SK-N-SH (cell line): ENCODE measurements around the gene CD93. TPM values are rescaled to one million over a fixed set of nuclear protein-coding genes. Genes with fewer than 3 reads are reported as not detected.

Experiments used
- CTCF ChIA-PET: fragments of 300-600, 350-600 bp; formaldehyde crosslinking; extraction: SDS; loops from one replicate; lab custom pipeline; 2021; lab: Yijun Ruan, JAX
- POLR2A ChIA-PET: fragments of 350-600 bp; sonication (Branson Sonifier 250); formaldehyde crosslinking; extraction: SDS; loops from one replicate; lab custom pipeline; 2020; ENCODE audit warnings: antibody characterized with exemption, inconsistent platforms; lab: Yijun Ruan, JAX
- DNase-seq: peaks from one replicate; pipeline ENCODE4 v3.0.0; 2012
- H2AFZ ChIP-seq: fragments of 200-600 bp; sonication (generic); 2 replicates; pipeline ENCODE4 v1.8.1; 2016; ENCODE audit warnings: antibody characterized with exemption, mild to moderate bottlenecking, low read depth
- H3F3A ChIP-seq: fragments of 200-600 bp; sonication (generic); replicated peaks from 2 replicates; pipeline ENCODE3; 2016; ENCODE audit warnings: antibody characterized with exemption, mild to moderate bottlenecking; ENCODE audit not compliant: insufficient read depth
- H3K27ac ChIP-seq, 2 experiments: fragments of 200-500 bp in 1 of 2; fragments of 200-600 bp in 1 of 2; sonication (Bioruptor generic) in 1 of 2; sonication (generic), shearing (Covaris generic) in 1 of 2; 2 replicates each; pipeline versions ENCODE4 v1.5.1 to v1.6.1; 2014 to 2016; ENCODE audit warnings: low read depth in 2 of 2, inconsistent platforms in 1 of 2, low read length in 1 of 2, mild to moderate bottlenecking in 1 of 2, mixed read lengths in 1 of 2
- H3K27me3 ChIP-seq: fragments of 200-600 bp; sonication (generic), shearing (Covaris generic); 2 replicates; pipeline ENCODE4 v1.6.1; 2016; ENCODE audit warnings: mixed run types; ENCODE audit not compliant: insufficient read depth
- H3K36me3 ChIP-seq, 2 experiments: fragments of 200-500 bp in 1 of 2; fragments of 200-600 bp in 1 of 2; sonication (Bioruptor generic) in 1 of 2; sonication (generic) in 1 of 2; replicated peaks in 1 of 2; 2 replicates each; pipeline versions ENCODE3 to v1.5.1; 2014 to 2016; ENCODE audit warnings: low read length in 1 of 2, mild to moderate bottlenecking in 1 of 2; ENCODE audit not compliant: insufficient read depth in 2 of 2, control insufficient read depth in 1 of 2
- H3K4me1 ChIP-seq, 2 experiments: fragments of 200-500 bp in 1 of 2; fragments of 200-600 bp in 1 of 2; sonication (Bioruptor generic) in 1 of 2; sonication (generic), shearing (Covaris generic) in 1 of 2; 2 replicates each; pipeline versions ENCODE4 v1.5.1 to v1.6.1; 2014 to 2016; ENCODE audit warnings: low read depth in 1 of 2, low read length in 1 of 2, mixed run types in 1 of 2; ENCODE audit not compliant: insufficient read depth in 2 of 2, control insufficient read depth in 1 of 2
- H3K4me2 ChIP-seq: fragments of 200-600 bp; sonication (generic), shearing (Covaris generic); 2 replicates; pipeline ENCODE4 v1.6.1; 2017; ENCODE audit warnings: mixed run types
- H3K4me3 ChIP-seq, 2 experiments: fragments of 200-500 bp in 1 of 2; fragments of 200-600 bp in 1 of 2; sonication (Bioruptor generic) in 1 of 2; sonication (generic), shearing (Covaris generic) in 1 of 2; 2 replicates each; pipeline versions ENCODE4 v1.5.1 to v1.8.1; 2014 to 2016; ENCODE audit warnings: low read depth in 2 of 2, inconsistent platforms in 1 of 2, low read length in 1 of 2, mild to moderate bottlenecking in 1 of 2, mixed read lengths in 1 of 2, moderate library complexity in 1 of 2
- H3K79me2 ChIP-seq: fragments of 200-600 bp; sonication (generic); 2 replicates; pipeline ENCODE4 v1.8.1; 2017; ENCODE audit warnings: mild to moderate bottlenecking; ENCODE audit not compliant: insufficient read depth
- H3K9ac ChIP-seq: fragments of 200-600 bp; sonication (generic); 2 replicates; pipeline ENCODE4 v1.6.1; 2017; ENCODE audit warnings: mixed run types
- H3K9me2 ChIP-seq: fragments of 200-600 bp; sonication (generic); 2 replicates; pipeline ENCODE4 v1.6.1; 2017; ENCODE audit warnings: mixed run types
- H3K9me3 ChIP-seq: fragments of 200-600 bp; sonication (generic); 2 replicates; pipeline ENCODE4 v1.6.1; 2017; ENCODE audit warnings: mixed run types, mild to moderate bottlenecking, moderate library complexity
- H4K20me1 ChIP-seq: fragments of 200-600 bp; sonication (generic); 2 replicates; pipeline ENCODE4 v1.6.1; 2017; ENCODE audit warnings: mild to moderate bottlenecking, mixed run types; ENCODE audit not compliant: insufficient read depth
- CHD2 ChIP-seq: fragments of 150-350 bp; IDR thresholded peaks from 2 replicates; pipeline ENCODE4 v1.6.1; 2018; ENCODE audit warnings: low read length; ENCODE audit not compliant: partially characterized antibody
- EP300 ChIP-seq, 2 experiments: IDR thresholded peaks; 2 replicates each; pipeline versions ENCODE4 v1.4.0 to v1.6.1; 2012; ENCODE audit warnings: borderline replicate concordance in 1 of 2, low read depth in 1 of 2, low read length in 1 of 2
- FOXJ3 ChIP-seq: sonication (generic); formaldehyde crosslinking; IDR thresholded peaks from 2 replicates; pipeline ENCODE4 v1.5.1; 2020; ENCODE audit warnings: mild to moderate bottlenecking, missing genetic modification reagents
- GABPA ChIP-seq: IDR thresholded peaks from 2 replicates; pipeline ENCODE4 v1.4.0; 2012; ENCODE audit warnings: low read depth, mild to moderate bottlenecking
- GATA2 ChIP-seq: sonication (generic); formaldehyde crosslinking; IDR thresholded peaks from 2 replicates; pipeline ENCODE4 v1.5.0; 2020; ENCODE audit warnings: mild to moderate bottlenecking, missing genetic modification reagents
- JUND ChIP-seq: IDR thresholded peaks from 2 replicates; pipeline ENCODE4 v1.4.0; 2012
- MEF2A ChIP-seq: IDR thresholded peaks from 2 replicates; pipeline ENCODE4 v1.4.0; 2012; ENCODE audit warnings: low read depth, borderline replicate concordance
- MXI1 ChIP-seq: IDR thresholded peaks from 2 replicates; pipeline ENCODE4 v1.6.1; 2012; ENCODE audit warnings: mild to moderate bottlenecking, low read depth, low read length, improper control_type of control experiment
- NFIC ChIP-seq: IDR thresholded peaks from 2 replicates; pipeline ENCODE4 v1.4.0; 2012; ENCODE audit warnings: borderline replicate concordance
- NRF1 ChIP-seq: IDR thresholded peaks from 2 replicates; pipeline ENCODE4 v1.6.1; 2012; ENCODE audit warnings: low read depth, mild to moderate bottlenecking, low read length
- RAD21 ChIP-seq: IDR thresholded peaks from 2 replicates; pipeline ENCODE4 v1.6.1; 2012; ENCODE audit warnings: mild to moderate bottlenecking, low read length
- RCOR1 ChIP-seq: fragments of 150-350 bp; IDR thresholded peaks from 2 replicates; pipeline ENCODE4 v1.6.1; 2017; ENCODE audit warnings: antibody characterized with exemption, low read length
- SIN3A ChIP-seq: IDR thresholded peaks from 2 replicates; pipeline ENCODE4 v1.6.1; 2012; ENCODE audit warnings: low read depth, mild to moderate bottlenecking, low read length, moderate library complexity, borderline replicate concordance
- SMC3 ChIP-seq: IDR thresholded peaks from 2 replicates; pipeline ENCODE4 v1.6.1; 2012; ENCODE audit warnings: low read depth, low read length, improper control_type of control experiment
- TCF12 ChIP-seq: IDR thresholded peaks from 2 replicates; pipeline ENCODE4 v1.4.0; 2012
- WGBS: methylation state at CpG from one replicate; pipeline ENCODE4 v1.1.6; 2017; ENCODE audit warnings: low lambda C conversion rate; 5-methylcytosine and 5-hydroxymethylcytosine counted together
- polyA plus RNA-seq, 3 experiments: library from polyadenylated mRNA; depleted of rRNA; stranded (reverse); fragments of >200 nt; gene quantifications; 2 replicates each; pipeline ENCODE4 v1.2.3, GENCODE V29; 2012
- TF ChIP-seq, protein P1 (sequence below): IDR thresholded peaks from 2 replicates; pipeline ENCODE4 v1.6.1; 2012; ENCODE audit warnings: mild to moderate bottlenecking, low read depth, low read length, moderate library complexity
- TF ChIP-seq, protein P2 (sequence below): IDR thresholded peaks from 2 replicates; pipeline ENCODE4; 2012

The CD93 gene
- polyA plus RNA-seq, 1 of the 3 experiments (the other 2 are of a cell fraction), result 0.03 TPM

DNA sequence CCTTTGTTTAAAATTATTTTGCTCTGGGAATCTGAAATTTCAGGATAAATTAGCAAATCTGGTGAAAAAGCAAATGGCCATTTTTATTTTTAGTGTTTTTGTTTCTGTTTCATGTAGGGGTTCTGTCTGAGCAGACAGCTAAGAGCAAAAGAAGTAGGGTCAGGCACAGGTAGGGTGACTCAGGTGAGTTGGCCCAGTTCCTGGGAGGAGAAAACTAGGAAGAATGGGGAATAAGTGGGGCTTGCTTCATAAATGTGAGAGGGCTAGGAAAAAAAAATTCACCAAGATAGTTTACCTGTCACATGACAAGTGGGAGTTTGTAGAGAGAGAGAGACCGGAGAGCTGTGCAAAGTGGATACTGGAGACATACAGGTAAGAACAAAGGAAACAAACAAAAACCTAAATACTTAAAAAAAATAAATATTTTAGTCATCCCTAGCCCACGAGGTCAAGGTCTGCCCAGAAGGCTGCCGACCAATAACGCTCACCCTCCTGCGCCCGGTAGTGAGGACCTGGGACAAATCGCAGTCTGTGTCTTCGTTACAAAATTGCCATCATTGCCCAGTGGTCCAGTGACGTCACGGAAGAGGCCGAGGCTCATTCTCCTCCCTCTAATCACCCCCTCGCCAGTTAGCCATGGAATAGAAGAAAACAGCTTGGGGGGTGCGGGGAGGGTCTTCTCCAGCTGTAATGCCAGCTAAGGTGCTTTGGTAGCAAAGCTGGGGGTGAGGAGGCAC, 39.0 kb downstream of the CD93 start:
- H3K9ac ChIP-seq, result no peak overlapping the region
- 32% methylated on average over 13 of the region's 13 CpGs for WGBS
- no peaks in the 10 kb centered on the region for H3K36me3 ChIP-seq
- no peaks in the 10 kb centered on the region for H4K20me1 ChIP-seq
- H3K9me2 ChIP-seq, result no peaks in the 10 kb centered on the region
- no peaks in the 10 kb centered on the region for H3F3A ChIP-seq
- no peaks in the 10 kb centered on the region for H3K9me3 ChIP-seq
- H3K4me3 ChIP-seq, result no peak overlapping the region
- TF ChIP-seq RAD21, result no peak
- H3K79me2 ChIP-seq, result no peaks in the 10 kb centered on the region
- CTCF ChIA-PET, result no interaction called here
- POLR2A ChIA-PET, result no interaction called here
- H3K27me3 ChIP-seq, result peaks cover 94% of the 10 kb centered on the region
- H3K4me2 ChIP-seq, result no peak overlapping the region
- H3K27ac ChIP-seq, result no peak overlapping the region
- no peak for DNase-seq
- no peaks in the 10 kb centered on the region for H3K4me1 ChIP-seq
- no peak overlapping the region for H2AFZ ChIP-seq

DNA sequence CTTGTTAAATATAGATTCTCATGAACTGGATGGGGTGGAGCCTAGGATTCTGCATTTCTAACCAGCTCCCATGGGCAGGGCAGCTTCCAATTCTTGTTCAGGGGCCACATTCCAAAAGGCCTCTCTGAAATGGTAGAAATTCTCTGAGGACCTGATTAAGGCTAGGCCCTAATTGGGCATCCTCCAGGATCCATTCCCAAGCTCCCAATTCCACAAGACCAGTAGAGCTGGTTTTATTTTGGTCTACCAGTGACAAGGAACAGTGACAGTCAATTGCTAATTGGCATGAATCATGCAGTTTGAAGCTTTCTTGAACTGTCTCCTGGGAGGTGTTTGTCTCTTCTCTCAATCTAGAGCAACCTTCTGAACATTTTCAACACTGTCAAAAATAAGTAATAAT, 39.7 kb downstream of the CD93 start:
- no peak overlapping the region for H3K9ac ChIP-seq
- no peak overlapping the region for H2AFZ ChIP-seq
- H3K4me1 ChIP-seq, result no peaks in the 10 kb centered on the region
- TF ChIP-seq JUND (no peak), MXI1 (no peak), NFIC (no peak), FOXJ3 (CRISPR knock-in tag) (no peak), CHD2 (no peak), RCOR1 (no peak), SMC3 (no peak), MEF2A (no peak), TCF12 (no peak), NRF1 (no peak), GATA2 (CRISPR knock-in tag) (no peak), SIN3A (no peak), EP300 (IDR thresholded peaks at IDR 0.05; ENCODE audit: borderline replicate concordance in 1 of 2, low read depth in 1 of 2, low read length in 1 of 2) (no peak), GABPA (no peak)
- TF ChIP-seq, protein P1, sequence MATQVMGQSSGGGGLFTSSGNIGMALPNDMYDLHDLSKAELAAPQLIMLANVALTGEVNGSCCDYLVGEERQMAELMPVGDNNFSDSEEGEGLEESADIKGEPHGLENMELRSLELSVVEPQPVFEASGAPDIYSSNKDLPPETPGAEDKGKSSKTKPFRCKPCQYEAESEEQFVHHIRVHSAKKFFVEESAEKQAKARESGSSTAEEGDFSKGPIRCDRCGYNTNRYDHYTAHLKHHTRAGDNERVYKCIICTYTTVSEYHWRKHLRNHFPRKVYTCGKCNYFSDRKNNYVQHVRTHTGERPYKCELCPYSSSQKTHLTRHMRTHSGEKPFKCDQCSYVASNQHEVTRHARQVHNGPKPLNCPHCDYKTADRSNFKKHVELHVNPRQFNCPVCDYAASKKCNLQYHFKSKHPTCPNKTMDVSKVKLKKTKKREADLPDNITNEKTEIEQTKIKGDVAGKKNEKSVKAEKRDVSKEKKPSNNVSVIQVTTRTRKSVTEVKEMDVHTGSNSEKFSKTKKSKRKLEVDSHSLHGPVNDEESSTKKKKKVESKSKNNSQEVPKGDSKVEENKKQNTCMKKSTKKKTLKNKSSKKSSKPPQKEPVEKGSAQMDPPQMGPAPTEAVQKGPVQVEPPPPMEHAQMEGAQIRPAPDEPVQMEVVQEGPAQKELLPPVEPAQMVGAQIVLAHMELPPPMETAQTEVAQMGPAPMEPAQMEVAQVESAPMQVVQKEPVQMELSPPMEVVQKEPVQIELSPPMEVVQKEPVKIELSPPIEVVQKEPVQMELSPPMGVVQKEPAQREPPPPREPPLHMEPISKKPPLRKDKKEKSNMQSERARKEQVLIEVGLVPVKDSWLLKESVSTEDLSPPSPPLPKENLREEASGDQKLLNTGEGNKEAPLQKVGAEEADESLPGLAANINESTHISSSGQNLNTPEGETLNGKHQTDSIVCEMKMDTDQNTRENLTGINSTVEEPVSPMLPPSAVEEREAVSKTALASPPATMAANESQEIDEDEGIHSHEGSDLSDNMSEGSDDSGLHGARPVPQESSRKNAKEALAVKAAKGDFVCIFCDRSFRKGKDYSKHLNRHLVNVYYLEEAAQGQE, result no peak
- TF ChIP-seq, protein P2, sequence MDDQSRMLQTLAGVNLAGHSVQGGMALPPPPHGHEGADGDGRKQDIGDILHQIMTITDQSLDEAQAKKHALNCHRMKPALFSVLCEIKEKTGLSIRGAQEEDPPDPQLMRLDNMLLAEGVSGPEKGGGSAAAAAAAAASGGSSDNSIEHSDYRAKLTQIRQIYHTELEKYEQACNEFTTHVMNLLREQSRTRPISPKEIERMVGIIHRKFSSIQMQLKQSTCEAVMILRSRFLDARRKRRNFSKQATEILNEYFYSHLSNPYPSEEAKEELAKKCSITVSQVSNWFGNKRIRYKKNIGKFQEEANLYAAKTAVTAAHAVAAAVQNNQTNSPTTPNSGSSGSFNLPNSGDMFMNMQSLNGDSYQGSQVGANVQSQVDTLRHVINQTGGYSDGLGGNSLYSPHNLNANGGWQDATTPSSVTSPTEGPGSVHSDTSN, result no peak
- TF ChIP-seq, all 33 proteins: peak for 0
- POLR2A ChIA-PET, result no interaction called here
- Histone ChIP-seq H3K4me2 (no peak overlapping the region), H3F3A (no peaks in the 10 kb centered on the region), H4K20me1 (no peaks in the 10 kb centered on the region), H3K36me3 (no peaks in the 10 kb centered on the region), H3K9me3 (no peaks in the 10 kb centered on the region), H3K27me3 (peaks cover 94% of the 10 kb centered on the region), H3K9me2 (no peaks in the 10 kb centered on the region), H3K27ac (no peak overlapping the region), H3K79me2 (no peaks in the 10 kb centered on the region), H3K4me3 (no peak overlapping the region)
- CTCF ChIA-PET, result no interaction called here
- DNase-seq, result no peak
